Duodenal mucosa (tissue), 2 donors: ENCODE data around the gene CCDC68.
"Not testable (repeated sequence)": the region's sequence is repeated elsewhere in the genome, so short reads cannot be mapped to it uniquely, and the experiment has no call there.

Experiments used
- H3K27ac ChIP-seq: one replicate; pipeline ENCODE4 v1.7.0; 2013; ENCODE audit warnings: low read depth, low read length
- H3K27me3 ChIP-seq, 2 donors: one replicate each; pipeline ENCODE4 v1.7.0; 2013; ENCODE audit warnings: low read length in 2 of 2, control low read depth in 1 of 2; ENCODE audit not compliant: insufficient read depth in 2 of 2, control insufficient read depth in 1 of 2
- H3K36me3 ChIP-seq, 2 donors: one replicate each; pipeline ENCODE4 v1.7.0; 2013; ENCODE audit warnings: low read length in 2 of 2, control low read depth in 1 of 2; ENCODE audit not compliant: insufficient read depth in 2 of 2, control insufficient read depth in 1 of 2
- H3K4me1 ChIP-seq, 2 donors: one replicate each; pipeline ENCODE4 v1.7.0; 2013; ENCODE audit warnings: low read length in 2 of 2, control low read depth in 1 of 2; ENCODE audit not compliant: insufficient read depth in 2 of 2, control insufficient read depth in 1 of 2
- H3K4me3 ChIP-seq, 2 donors: one replicate each; pipeline ENCODE4 v1.7.0; 2013; ENCODE audit warnings: low read length in 2 of 2, low read depth in 1 of 2
- H3K9ac ChIP-seq, 2 donors: one replicate each; pipeline ENCODE4 v1.7.0; 2013; ENCODE audit warnings: low read length in 2 of 2, low read depth in 1 of 2
- H3K9me3 ChIP-seq, 2 donors: one replicate each; pipeline ENCODE4 v1.7.0; 2013; ENCODE audit warnings: low read length in 2 of 2, control low read depth in 1 of 2; ENCODE audit not compliant: control insufficient read depth in 1 of 2

The CCDC68 gene

DNA sequence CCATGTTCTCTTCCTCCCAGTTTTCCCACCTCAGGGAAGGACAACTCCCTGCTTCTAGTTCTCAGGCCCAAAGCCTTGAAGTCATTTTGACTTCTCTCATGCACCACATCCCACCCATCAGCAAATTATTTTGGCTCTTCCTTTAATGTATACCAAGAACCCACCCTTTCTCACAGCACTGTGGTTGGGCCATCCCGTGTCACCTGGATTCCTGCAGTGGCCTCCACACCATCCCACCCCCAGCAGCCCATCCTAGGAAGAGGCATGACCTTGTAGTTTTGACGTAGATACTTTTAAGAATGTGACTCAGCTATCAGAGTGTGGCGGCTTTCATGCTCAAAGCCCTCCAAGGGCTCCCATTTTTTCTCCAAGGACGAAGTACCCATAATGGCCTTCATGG, 25.6 kb upstream of the CCDC68 start:
- no peaks in the 10 kb centered on the region for H3K9me3 ChIP-seq
- no peak overlapping the region for H3K27ac ChIP-seq
- H3K4me1 ChIP-seq: no peaks in the 10 kb centered on the region
- no peak overlapping the region for H3K4me3 ChIP-seq
- H3K36me3 ChIP-seq: no peaks in the 10 kb centered on the region
- H3K9ac ChIP-seq: no peak overlapping the region
- H3K27me3 ChIP-seq: no peaks in the 10 kb centered on the region

DNA sequence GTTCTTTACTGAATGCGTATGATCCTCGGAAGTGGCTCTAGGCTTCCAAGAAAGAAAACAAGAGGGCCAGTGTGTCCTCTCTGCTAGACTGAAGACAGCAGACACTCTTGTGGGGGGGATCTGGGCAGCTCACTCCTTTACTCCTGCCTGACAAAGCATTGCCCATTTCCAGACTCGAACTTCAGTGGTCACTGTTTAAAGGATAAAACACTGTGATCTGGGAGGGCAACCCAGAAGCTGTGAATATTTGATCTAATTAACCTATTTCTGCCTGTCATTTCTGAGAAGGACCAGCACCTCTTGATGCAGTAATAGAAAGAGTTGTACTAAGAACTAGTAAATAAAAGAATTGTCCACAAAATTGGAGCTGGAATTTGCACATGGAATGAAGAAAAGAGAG, 24.5 kb upstream of the CCDC68 start:
- Histone ChIP-seq H3K4me3 (no peak overlapping the region), H3K27me3 (no peaks in the 10 kb centered on the region), H3K9ac (no peak overlapping the region), H3K9me3 (no peaks in the 10 kb centered on the region), H3K27ac (no peak overlapping the region), H3K36me3 (no peaks in the 10 kb centered on the region), H3K4me1 (no peaks in the 10 kb centered on the region)

DNA sequence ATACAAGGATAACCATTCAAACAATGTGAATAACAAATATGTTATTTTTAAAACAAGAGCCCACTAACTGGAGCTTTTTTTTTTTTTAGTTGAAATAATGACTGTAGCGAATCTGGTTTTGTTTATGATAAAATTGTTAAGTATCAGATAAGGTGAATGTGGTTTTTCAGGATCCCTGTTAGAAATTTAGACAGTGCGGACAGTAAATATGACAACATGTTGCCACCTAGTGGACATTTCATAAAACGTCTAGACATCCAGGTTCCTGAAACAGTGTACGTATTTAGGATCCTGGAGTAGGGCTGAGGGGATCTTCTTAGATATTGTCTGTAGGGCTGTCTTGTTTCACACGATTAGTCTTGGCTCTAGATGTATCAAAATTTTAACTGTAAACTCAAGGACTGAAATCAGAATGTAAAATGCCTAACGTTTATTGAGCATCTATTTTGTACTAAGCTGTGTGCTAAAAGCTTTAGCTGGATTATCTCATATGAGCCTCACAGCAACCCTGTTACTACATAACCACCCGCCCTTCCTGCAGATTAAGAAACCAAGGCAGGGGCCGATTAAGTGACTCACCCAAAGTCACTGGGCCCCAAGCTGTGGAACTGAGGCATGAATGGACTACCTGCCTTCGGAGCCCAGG, 23.9 kb upstream of the CCDC68 start:
- no peaks in the 10 kb centered on the region for H3K9me3 ChIP-seq
- no peak overlapping the region for H3K9ac ChIP-seq
- H3K36me3 ChIP-seq: no peaks in the 10 kb centered on the region
- no peak overlapping the region for H3K4me3 ChIP-seq
- H3K4me1 ChIP-seq: no peaks in the 10 kb centered on the region
- no peaks in the 10 kb centered on the region for H3K27me3 ChIP-seq
- H3K27ac ChIP-seq: no peak overlapping the region

DNA sequence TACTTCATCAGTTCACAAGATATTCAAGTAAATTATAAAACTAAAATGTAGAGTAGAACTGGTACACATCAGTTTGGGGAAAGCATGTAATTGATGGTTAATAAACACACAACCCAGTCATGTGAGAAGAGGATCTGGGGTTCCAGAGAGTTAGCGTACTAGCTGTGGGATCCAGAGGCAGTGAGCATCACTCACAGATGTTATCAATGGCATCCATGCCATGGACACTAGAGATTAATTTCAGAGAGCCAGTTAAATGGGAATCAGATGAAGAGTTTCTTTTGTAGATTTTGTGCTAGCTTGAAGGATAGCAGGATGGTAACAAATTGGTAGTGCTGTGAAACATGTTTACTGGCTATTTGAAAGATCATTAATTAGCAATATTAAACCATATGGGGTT, 21.8 kb upstream of the CCDC68 start:
- no peak overlapping the region for H3K27ac ChIP-seq
- no peaks in the 10 kb centered on the region for H3K4me1 ChIP-seq
- no peak overlapping the region for H3K9ac ChIP-seq
- H3K36me3 ChIP-seq: no peaks in the 10 kb centered on the region
- peaks cover 0 to 3% of the 10 kb centered on the region in 2 donors for H3K9me3 ChIP-seq
- H3K4me3 ChIP-seq: no peak overlapping the region
- H3K27me3 ChIP-seq: no peaks in the 10 kb centered on the region

DNA sequence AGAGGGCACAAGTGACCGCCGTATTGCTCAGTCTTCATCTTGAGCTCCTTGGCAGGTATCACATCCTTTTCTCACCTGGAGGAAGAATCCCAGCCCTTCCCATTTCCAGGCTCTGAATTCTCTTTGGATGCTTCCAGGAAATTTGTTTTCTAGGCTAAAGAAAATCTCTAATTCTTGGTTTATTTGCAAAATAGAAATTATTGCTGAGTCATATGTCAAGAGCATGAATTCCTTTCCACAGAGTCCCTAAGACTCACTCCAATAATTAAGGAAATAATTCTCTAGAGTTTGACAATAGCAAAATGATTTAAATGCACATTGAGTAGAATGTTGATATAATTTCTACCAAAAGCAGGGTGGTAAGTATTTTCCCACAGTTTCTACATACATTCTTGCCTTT, 16.3 kb upstream of the CCDC68 start:
- Histone ChIP-seq H3K9me3 (peaks cover 0 to 3% of the 10 kb centered on the region in 2 donors), H3K9ac (no peak overlapping the region), H3K4me3 (no peak overlapping the region), H3K27ac (no peak overlapping the region), H3K4me1 (no peaks in the 10 kb centered on the region), H3K27me3 (no peaks in the 10 kb centered on the region), H3K36me3 (no peaks in the 10 kb centered on the region)

DNA sequence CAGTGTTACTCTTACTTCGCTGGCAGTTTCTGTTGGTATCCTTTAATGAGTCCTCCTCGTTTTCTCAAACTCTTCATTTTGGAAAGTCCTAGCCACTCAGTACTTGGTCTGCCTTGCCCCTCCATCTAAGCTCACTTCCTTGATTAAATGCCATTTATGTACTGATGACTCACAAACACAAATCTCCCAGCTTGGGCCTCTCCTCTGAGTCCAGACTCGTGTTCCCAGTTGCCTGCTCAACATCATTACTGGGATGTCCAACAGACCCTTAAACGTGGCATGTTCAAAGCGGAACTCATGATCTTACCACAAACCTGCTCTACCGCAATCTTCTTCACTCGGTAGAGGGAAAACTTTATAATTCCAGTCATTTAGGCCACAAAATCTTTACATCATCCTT, 13.8 kb upstream of the CCDC68 start:
- H3K9me3 ChIP-seq: peaks cover 0 to 3% of the 10 kb centered on the region in 2 donors
- H3K27me3 ChIP-seq: no peaks in the 10 kb centered on the region
- no peaks in the 10 kb centered on the region for H3K4me1 ChIP-seq
- no peaks in the 10 kb centered on the region for H3K36me3 ChIP-seq
- H3K9ac ChIP-seq: no peak overlapping the region
- H3K4me3 ChIP-seq: no peak overlapping the region
- no peak overlapping the region for H3K27ac ChIP-seq

DNA sequence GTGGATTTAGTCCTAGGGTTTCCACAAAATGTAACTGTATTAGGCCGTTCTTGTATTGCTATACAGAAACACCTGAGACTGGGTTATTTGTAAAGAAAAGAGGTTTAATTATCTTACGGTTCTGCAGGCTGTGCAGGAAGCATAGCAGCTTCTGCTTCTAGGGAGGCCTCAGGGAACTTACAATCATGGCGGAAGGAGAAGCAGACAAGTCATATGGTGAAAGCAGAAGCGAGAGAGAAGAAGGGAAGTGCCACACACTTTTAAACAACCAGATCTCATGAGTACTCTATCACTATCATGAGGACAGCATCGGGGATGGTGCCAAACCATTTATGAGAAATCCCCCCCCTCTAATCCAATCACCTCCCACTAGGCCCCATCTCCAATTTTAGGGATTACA, 9.5 kb upstream of the CCDC68 start:
- Histone ChIP-seq H3K4me1 (no peaks in the 10 kb centered on the region), H3K27ac (no peak overlapping the region), H3K36me3 (no peaks in the 10 kb centered on the region), H3K4me3 (no peak overlapping the region), H3K27me3 (no peaks in the 10 kb centered on the region), H3K9ac (no peak overlapping the region), H3K9me3 (no peaks in the 10 kb centered on the region)

DNA sequence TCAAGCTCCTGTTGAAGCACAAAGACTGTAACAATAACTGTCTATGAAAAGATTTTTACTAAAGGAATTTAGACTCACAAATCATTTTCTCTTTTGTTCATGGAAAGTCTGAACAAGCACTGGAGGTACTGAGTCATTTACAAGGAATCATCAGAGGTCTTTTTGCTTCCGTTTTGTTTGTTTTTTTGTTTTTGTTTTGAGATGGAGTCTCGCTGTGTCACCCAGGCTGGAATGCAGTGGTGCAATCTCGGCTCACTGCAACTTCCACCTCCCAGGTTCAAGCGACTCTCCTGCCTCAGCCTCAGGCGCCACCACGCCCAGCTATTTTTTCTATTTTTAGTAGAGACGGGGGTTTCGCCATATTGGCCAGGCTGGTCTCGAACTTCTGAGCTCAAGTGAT, 9.0 kb upstream of the CCDC68 start:
- H3K4me1 ChIP-seq, H3K27ac ChIP-seq, H3K9me3 ChIP-seq, H3K36me3 ChIP-seq, H3K4me3 ChIP-seq, H3K9ac ChIP-seq, H3K27me3 ChIP-seq: not testable (repeated sequence)

DNA sequence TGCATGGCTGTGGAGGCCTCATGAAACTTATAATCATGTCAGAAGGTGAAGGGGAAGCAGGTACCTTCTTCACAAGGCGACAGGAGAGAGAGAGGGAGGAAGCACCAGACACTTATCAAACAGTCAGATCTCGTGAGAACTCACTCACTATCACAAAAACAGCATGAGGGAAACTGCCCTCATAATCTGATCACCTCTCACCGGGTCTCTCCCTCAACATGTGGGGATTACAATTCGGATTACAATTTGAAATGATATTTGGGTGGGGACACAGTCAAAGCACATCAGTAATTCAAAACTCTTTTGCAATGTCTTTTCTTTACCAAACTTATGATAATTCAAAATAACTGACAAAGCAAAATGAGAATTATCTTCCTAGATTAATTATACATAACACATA, 8.5 kb upstream of the CCDC68 start:
- H3K4me1 ChIP-seq: no peaks in the 10 kb centered on the region
- H3K27me3 ChIP-seq: no peaks in the 10 kb centered on the region
- no peak overlapping the region for H3K4me3 ChIP-seq
- no peaks in the 10 kb centered on the region for H3K36me3 ChIP-seq
- H3K9me3 ChIP-seq: no peaks in the 10 kb centered on the region
- H3K9ac ChIP-seq: no peak overlapping the region
- H3K27ac ChIP-seq: no peak overlapping the region

DNA sequence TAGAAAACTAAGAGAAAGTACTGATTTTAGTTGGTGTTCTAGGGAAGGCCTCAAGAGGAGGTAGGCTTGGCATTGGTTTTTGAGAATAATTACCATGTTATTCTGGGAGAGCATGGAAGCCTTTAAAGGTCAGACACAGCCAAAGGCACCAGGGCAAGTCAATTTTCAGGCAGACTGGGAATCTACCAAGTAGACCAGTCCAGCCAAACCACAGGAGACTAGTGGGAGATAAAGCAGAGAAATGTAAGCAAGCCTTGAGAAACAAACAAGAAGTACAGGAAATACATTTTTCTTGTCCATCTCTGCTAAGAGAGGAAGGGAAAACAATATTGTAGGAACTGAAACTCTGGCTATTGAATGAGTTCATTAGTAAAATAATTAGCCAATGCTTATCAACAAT, 5.5 kb upstream of the CCDC68 start:
- no peaks in the 10 kb centered on the region for H3K27me3 ChIP-seq

More for the DNA sequence above, 5.5 kb upstream of the CCDC68 start:
- Histone ChIP-seq H3K36me3 (no peaks in the 10 kb centered on the region), H3K27ac (no peak overlapping the region), H3K9ac (no peak overlapping the region), H3K9me3 (no peaks in the 10 kb centered on the region), H3K4me1 (peaks cover 6 to 12% of the 10 kb centered on the region in 2 donors), H3K4me3 (no peak overlapping the region)
